CD1c-positive myeloid dendritic cell (primary cell): Measurements from ENCODE around the gene EFHD2.

Experiments
- DNase-seq: peaks from one replicate; pipeline ENCODE4 v3.0.0-alpha.2; 2016; ENCODE audit errors: extremely low spot score

The EFHD2 gene

GRCh38 chr1:15430787-15431570, 21.3 kb downstream of the EFHD2 start:
- DNase-seq: peak; percentile 74

- DNase-seq: no peak
Measured at GRCh38 chr1:15431571-15431948, 21.9 kb downstream of the EFHD2 start.

GRCh38 chr1:15432324-15432723, 22.6 kb downstream of the EFHD2 start:
- no peak for DNase-seq

- no peak for DNase-seq
Measured at GRCh38 chr1:15433471-15433870, 23.8 kb downstream of the EFHD2 start.

GRCh38 chr1:15434739-15435138, 25.1 kb downstream of the EFHD2 start:
- peak; percentile 84 for DNase-seq

- no peak for DNase-seq
Measured at GRCh38 chr1:15435239-15436077, 25.8 kb downstream of the EFHD2 start.

GRCh38 chr1:15436881-15437442, 27.3 kb downstream of the EFHD2 start:
- DNase-seq: no peak

GRCh38 chr1:15439325-15439724, 29.6 kb downstream of the EFHD2 start:
- no peak for DNase-seq

- DNase-seq: no peak
Measured at GRCh38 chr1:15440357-15440756, 30.7 kb downstream of the EFHD2 start.

- no peak for DNase-seq
Measured at GRCh38 chr1:15441247-15441646, 31.6 kb downstream of the EFHD2 start.

- no peak for DNase-seq
Measured at GRCh38 chr1:15442119-15442518, 32.4 kb downstream of the EFHD2 start.

GRCh38 chr1:15442759-15443158, 33.1 kb downstream of the EFHD2 start:
- no peak for DNase-seq

GRCh38 chr1:15443281-15443680, 33.6 kb downstream of the EFHD2 start:
- no peak for DNase-seq

- DNase-seq: no peak
Measured at GRCh38 chr1:15444468-15445389, 35.0 kb downstream of the EFHD2 start.

GRCh38 chr1:15445390-15446122, 35.9 kb downstream of the EFHD2 start:
- DNase-seq: no peak

GRCh38 chr1:15446212-15446611, 36.5 kb downstream of the EFHD2 start:
- no peak for DNase-seq

- DNase-seq: no peak
Measured at GRCh38 chr1:15448877-15449462, 39.3 kb downstream of the EFHD2 start.

GRCh38 chr1:15449567-15449966, 39.9 kb downstream of the EFHD2 start:
- no peak for DNase-seq

GRCh38 chr1:15451014-15451722, 41.5 kb downstream of the EFHD2 start:
- DNase-seq: no peak

GRCh38 chr1:15452216-15452615, 42.5 kb downstream of the EFHD2 start:
- DNase-seq: no peak
